HG02678 (cell line): ENCODE measurements around the gene ARPP19.
A peak's percentile ranks its signal among the peaks of the same experiment; 100 is the strongest.
"Not testable (repeated sequence)": the region's sequence is repeated elsewhere in the genome, so short reads cannot be mapped to it uniquely, and the experiment has no call there.

Experiments
- ATAC-seq: cut with Tn5 transposase; IDR thresholded peaks from one replicate; pipeline ENCODE4 v1.9.1; 2021; ENCODE audit warnings: mild to moderate bottlenecking, moderate library complexity; ENCODE audit not compliant: unreplicated experiment

The ARPP19 gene

GRCh38 chr15:52515343-52515742 is 53.5 kb downstream of the ARPP19 start:
- no peak for ATAC-seq

DNA sequence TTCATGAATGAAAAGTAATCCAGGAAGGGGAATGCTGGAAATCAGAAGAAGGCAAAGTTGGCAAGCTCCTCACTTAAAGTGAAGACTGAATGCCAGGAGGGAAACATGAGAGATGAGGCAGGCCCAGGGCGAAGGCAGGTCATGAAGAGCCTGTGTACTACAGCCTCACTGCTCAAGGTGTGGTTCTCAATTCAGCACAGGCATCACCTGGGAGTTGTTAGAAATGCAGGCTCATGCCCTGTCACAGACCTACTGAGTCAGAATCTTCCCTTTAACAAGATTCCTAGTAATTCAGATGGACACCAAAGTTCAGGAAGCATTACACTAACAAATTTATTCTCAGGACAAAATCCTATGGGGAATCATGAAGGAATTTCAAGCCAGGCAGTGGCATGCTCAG is 54.3 kb downstream of the ARPP19 start:
- ATAC-seq, result no peak

GRCh38 chr15:52512869-52513268 is 56.0 kb downstream of the ARPP19 start:
- ATAC-seq, result not testable (repeated sequence)

- ATAC-seq, result no peak
Observed at GRCh38 chr15:52511084-52511483, 57.7 kb downstream of the ARPP19 start.

DNA sequence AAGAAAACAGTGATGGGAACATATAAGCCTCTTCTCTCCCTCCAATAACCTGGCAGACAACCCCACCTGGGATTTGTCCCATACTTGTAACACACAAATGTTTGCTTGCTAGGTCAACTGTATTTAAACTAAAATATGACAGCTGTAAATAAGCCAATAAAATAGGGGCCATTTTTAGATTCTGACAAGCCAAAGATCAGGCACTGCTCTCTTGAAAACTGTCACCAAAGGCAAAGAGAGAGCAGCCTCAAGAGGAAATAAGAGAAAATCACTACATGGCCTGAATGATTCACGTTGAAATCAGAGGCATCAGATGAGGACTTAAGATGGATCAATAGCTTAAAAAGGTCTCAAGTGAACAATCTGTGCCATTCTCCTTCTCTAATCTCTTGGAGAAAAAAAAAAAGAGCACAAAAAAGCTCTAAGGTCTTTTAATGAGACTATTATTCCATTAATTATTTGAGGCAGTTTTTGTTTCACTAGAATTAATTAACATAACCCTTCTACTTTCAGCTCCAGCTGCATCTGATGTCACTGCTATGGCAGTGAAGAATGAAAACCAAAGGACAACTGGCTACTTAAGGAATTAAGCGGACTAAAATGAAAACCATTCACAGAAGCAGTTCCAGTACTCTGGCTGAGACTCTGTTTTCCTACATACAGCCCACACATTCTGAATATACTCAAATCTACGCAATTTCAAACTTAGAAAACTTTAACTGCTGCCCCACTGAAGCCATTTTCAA is 59.2 kb downstream of the ARPP19 start:
- ATAC-seq, result no peak

DNA sequence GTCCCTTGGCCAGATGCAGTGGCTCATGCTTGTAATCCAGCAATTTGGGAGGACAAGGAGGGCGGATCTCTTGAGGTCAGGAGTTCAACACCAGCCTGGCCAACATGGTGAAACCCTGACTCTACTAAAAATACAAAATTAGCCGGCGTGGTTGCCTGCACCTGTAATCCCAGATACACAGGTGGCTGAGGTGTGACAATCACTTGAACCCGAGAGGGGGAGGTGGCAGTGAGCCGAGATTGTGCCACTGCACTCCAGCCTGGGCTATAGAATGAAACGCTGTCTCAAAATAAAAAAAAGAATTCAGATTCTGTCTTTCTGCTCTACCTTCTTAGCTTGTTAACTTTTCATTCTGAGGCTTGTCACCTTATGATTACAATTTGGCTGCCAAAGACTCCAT is 62.3 kb downstream of the ARPP19 start:
- ATAC-seq, result no peak

DNA sequence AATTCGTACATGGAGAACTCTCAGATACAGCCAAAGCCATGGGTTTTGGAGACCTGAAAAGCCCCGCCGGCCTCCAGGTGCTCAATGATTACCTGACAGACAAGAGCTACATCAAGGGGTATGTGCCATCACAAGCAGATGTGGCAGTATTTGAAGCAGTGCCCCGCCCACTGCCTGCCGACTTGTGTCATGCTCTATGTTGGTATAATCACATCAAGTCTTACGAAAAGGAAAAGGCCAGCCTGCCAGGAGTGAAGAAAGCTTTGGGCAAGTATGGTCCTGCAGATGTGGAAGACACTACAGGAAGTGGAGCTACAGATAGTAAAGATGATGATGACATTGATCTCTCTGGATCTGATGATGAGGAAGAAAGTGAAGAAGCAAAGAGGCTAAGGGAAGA is 63.7 kb downstream of the ARPP19 start:
- ATAC-seq, result no peak

DNA sequence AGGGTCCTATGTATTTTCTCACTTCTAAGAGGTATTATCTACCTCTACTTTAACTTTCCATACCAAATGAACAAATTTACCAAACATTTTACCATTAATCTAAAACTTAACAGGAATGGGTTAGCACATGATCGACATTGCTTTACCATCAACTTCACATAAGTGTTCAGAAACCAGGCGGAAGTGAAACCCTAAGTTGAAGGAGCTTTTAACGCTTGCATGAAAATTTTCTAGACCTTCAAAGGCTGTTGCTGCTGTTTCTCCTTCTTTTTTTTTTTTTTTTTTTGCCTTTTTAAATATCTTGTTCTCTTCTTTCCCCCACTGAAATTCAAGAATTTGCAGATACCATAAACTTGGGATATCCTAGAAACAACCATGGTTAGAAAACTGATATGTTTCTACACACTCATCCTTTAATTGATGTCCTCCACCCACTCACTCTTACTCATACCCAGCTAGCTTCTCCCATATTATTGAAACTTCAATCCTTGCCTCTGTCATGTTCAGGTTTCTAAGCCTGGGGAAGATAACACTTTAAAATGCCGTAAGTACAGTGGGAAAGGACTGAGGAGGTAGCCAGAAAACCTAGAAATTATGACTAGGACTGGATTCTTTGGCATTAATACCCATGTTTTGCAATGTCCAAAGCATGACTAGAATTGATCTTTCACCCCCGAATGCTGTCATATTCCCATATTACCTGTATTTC is 64.9 kb downstream of the ARPP19 start:
- ATAC-seq, result peak; percentile 81

DNA sequence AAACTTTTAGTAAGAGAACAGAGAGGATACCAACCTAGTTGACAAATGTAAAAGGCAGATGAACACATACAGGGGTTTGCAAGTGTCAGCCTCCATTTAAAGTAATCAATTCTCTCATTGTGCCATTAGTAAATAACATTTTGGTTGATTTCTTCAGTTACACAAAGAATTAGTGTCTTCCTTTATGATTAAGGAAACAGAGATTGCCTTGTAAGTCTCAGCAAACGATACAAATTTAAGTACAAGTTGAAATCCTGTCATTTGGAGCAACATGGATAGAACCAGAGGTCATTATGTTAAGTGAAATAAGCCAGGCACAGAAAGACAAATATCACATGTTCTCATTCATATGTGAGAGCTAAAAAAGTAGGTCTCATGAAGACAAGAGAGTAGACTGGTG is 66.2 kb downstream of the ARPP19 start:
- ATAC-seq, result no peak

DNA sequence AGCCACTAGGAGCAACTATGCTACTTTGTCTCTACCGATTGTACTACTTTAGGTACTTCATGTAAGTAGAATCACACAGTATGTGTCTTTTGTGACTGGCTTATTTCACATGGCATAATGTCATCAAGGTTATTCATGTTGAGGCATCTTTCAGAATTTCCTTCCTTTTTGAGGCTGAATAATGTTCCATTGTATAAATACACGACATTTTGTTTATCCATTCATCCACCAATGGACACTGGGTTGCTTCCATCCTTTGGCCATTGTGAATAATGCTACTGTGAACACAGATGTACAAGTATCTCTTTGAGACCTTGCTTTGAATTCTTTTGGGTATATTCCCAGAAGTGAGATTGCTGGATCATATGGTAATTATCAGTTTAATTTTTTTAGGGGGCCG is 69.3 kb downstream of the ARPP19 start:
- no peak for ATAC-seq

DNA sequence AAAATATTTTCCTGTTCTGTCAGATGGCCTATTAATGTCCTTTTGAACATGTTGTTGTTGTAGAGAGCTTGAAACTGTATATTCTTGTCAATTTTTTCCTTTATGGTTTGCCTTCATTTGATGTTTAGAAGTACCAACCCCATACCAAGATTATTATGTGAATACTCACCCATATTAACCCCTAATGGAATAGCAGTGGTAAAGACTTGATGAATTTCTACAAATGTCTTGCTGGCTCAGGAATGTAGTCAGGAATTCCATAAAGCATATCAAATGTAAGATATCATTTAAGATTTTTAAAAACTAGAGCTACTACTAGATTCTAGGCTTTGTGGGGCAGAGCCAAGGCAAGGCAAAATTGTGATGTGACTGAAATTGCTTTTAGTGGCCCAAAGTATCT is 70.1 kb downstream of the ARPP19 start:
- no peak for ATAC-seq
